Stimulated activated CD4-positive, alpha-beta T cell treated with anti-CD3 and anti-CD28 coated beads, TNF-alpha, amount 100 ng/mL, for 24 hours (primary cell): Measurements from ENCODE around the gene MCRIP1.

Experiments
- DNase-seq, 3 experiments: peaks; one replicate each; pipeline ENCODE4 v3.0.0-alpha.2; 2020; ENCODE audit warnings: low read depth in 3 of 3

MCRIP1 gene

DNA sequence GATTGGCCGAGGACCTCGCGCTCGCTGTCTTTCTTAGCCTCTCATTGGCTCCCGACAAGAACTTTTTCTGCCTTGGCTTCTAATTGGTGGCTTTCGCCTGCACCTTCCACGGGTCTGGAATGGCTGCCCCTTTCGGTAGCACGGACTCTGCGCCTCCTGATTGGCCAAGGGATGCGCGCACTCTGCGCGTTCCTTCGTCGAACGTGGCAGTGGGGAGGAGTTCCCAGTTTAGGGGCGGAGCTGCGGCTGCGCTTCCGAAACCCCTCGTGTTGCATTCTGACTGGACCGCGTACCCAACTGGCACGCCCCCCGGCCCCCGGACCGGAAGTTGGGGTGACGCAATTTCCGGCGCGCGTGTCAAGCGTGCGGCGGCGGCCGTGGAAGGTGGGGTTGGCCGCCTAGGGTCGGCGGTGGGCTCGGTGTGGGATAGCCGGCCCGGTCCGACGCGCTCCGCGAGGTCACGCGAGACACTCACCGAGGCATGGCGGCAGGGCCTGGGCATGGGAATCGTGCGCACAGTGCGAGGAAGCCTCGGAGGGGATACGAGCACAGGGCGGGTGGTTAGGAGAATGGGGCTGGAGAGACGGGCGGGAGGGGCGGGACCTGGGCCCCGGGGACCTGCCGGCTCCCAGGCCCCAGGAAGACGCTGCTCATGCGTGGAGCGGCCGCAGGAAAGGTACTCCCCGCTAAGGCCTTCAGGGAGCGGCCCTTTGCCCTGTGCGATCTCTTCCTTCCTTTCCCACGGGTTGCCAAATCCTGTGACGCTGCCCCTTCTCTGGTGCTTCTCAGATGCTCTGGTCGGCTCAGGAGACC lies 27.9 kb upstream of the MCRIP1 start:
- DNase-seq = peak; percentile 98 to 99 (median 98)

DNA sequence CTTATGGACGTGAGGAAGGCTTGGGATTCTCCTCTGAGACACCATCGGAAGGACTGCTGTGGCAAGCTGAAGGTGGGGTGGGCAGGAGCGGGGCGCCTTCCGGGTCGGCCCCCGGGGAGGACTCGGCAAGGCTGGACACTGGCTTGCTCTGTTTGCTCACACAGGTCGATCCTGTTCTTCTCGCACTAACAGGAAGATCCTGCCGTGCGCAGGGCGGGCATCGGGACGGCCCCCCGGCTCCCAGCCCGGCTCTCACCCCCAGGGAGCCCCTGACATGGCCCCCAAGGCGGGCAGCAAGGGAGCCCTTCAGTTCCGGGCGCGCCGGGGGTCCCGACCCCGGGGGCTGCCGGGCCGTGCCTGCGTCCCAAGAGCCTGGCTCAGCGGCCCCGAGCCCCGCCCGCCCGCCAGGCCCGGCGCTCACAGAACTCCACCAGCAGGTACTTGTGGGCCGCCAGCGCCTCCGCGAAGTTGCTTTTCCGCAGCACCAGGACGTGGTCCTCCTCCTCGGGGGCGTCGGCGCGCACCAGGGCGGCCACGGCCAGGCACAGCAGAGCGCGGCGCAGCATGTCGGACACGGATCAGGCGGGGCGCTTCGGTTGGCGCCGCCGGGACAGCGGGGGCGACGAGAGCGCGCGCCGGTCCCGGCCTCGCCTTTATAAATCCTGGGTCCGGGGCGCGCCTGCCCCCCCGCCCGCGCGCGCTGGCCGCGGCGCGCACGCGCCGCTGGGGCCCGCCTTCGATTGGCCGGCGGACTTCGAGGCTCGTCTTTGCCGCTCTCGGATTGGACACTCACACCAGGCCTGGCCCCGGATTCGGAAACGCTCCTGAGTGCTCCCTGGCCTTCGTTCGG lies 27.0 kb upstream of the MCRIP1 start, which contains the start of gene P4HB:
Gene P4HB (minus strand): TSS at position 630 of the 850 bp plus-strand sequence. CDS start 64 bp downstream, at position 566.
- peak in 2 of 3 experiments; percentile 94 to 97 for DNase-seq

DNA sequence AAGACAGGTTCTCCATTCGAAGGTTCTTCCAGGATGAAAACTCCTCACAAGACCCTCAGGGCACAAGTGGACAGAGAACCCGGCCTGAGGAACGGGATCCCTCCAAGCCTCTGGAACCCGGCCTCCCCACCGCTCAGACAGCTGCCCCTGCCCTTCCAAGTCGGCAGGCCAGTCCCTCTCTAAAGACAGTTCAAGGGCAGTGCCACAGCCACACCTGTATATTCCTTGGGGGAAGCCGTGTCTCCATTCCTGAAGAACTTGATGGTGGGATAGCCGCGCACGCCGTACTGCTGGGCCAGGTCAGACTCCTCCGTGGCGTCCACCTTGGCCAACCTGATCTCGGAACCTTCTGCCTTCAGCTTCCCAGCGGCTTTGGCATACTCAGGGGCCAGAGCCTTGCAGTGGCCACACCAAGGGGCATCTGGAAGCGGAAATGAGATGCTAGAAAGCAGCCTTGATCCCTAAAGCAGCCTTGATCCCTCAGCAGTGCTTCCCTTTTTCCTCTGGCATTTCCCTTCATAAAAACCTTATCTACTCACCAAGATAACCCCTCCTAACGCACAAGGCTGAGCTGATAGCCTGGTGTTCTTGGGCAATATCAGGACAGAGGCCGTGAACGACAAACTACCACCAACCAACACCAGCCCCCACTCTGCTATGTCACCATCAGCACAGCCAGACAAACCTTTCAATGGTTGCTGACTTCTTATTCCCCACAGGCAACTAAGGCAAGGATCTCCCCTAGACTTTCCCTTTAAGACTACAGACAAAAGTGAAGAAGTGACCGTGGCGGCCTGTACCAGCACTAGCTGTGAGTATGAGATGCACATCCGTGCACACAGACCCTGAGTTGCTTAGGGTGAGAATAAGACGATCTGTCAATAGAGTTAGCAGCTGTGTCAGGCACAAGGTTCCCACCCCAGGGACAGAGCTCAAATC lies 26.1 kb upstream of the MCRIP1 start:
- no peak for DNase-seq

DNA sequence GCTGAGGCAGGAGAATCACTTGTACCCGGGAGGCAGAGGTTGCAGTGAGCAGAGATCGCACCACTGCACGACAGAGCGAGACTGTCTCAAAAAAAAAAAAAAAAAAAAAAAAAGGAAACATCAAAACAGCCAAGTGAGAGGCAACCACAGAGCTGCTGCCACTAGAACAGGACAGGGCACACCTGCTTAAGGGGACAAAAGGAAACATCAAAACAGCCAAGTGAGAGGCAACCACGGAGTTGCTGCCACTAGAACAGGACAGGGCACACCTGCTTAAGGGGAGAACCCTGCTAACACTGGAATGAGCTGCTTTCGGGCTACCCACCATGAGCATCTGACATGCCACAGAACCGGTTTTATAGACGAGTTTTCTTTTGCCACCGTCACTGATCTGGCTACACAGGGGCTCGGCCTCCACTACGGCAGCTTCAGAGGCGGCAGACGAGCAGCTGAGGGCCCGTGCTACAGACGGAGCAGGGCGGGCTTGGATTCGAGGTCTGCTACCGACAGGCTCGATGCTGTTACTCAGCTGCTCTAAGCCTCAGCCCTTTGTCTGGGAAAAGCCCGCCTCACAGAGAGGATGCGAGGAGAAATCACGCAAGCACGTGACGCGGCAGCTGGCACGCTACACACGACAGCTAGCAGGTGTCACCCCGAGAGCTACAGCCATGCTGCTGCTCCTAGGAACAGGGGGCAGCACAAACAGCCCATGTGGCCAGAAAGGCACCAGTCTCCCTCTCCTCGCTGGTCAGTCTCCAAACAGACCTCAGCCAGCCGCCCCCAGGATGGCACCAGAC lies 25.3 kb upstream of the MCRIP1 start:
- DNase-seq = no peak

DNA sequence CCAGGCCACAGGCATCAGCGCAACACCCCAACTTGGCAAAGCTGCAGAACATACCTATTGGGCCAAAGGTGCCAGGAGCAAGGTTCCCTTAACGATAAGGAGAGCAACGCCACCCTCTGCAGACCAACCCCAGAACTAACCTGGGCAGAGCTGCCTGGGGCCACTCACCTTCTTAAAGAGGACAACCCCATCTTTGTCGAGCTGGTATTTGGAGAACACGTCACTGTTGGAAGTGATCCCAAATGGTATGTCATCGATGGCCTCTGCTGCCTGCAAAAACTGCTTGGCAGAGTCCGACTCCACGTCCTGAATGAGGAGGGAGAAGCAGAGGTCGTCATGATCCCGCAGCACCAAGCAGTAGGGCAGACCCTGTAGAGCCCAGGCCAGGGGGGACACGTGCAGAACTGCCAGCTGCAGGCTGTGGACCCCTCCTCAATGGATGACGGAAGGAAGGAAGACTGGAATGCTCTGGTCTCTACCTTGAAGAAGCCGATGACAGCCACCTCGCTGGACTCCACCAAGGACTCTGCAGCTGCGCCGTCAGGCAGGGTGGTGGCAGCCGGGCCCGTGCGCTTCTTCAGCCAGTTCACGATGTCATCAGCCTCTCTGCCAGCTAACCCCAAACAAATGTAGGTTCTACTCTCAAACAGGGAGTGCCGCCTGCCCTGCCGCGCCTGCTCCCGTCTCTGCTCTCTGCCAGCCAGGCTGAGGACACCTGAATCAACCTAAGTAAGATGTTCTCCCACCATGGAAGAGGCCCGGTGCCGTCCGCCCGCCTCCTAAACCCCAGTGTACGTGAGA lies 22.1 kb upstream of the MCRIP1 start:
- no peak for DNase-seq

DNA sequence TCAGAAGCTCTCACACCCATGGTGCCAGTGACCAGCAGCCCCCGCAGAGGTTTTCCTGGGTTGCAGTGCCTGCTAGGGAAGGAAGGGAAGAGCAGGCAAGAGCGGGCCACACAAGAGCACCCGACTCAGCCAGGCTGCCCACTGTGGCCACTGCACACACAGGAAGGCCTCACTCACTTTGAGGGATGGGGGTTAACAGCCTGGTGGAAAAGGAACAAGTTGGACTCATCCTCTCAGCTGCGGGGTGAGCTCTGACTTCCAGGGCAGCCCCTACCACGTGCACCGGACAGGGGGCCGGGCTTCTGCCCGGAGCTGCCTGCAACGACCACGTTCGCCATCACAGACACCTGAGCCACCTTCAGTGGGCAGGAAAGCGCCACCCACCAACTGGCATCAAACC lies 19.1 kb upstream of the MCRIP1 start:
- no peak for DNase-seq

DNA sequence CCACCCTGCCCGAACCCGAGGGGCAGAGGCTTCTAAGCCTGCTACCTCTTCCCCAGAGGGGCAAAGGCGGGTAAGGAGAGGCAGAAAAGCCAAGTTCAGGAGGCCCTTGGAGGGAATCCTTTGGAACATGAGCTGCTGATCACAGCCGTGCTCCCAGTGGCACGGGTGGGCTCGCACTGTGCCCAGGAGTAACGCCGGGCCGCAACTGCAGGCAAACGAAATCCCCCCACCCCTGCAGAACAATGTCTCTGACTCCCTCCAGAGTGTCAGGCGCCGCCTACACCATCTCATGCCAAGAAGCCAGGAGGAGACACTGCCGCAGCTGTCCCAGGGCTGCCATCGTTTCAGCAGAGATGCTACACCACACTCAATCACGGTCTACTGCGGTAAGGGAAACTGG lies 18.3 kb upstream of the MCRIP1 start:
- DNase-seq = no peak

DNA sequence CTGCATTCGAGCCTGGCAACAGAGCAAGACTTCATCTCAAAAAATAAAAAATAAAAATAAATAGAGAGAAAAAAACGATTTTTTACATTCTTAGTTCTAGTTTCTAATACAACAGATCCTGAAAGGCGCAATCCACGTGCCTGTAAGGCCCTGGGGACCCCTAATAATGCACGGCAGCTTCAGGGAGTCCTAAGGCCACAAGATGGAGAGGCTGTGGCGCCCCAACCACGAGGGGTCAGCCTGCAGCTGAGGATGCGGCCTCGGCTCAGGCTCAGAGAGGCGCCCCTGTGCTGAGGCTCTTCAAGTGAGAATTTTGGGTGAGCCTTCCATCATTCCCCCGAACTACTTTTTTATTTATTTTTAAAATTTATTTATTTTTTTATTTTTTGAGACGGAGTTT lies 16.4 kb upstream of the MCRIP1 start:
- no peak for DNase-seq

DNA sequence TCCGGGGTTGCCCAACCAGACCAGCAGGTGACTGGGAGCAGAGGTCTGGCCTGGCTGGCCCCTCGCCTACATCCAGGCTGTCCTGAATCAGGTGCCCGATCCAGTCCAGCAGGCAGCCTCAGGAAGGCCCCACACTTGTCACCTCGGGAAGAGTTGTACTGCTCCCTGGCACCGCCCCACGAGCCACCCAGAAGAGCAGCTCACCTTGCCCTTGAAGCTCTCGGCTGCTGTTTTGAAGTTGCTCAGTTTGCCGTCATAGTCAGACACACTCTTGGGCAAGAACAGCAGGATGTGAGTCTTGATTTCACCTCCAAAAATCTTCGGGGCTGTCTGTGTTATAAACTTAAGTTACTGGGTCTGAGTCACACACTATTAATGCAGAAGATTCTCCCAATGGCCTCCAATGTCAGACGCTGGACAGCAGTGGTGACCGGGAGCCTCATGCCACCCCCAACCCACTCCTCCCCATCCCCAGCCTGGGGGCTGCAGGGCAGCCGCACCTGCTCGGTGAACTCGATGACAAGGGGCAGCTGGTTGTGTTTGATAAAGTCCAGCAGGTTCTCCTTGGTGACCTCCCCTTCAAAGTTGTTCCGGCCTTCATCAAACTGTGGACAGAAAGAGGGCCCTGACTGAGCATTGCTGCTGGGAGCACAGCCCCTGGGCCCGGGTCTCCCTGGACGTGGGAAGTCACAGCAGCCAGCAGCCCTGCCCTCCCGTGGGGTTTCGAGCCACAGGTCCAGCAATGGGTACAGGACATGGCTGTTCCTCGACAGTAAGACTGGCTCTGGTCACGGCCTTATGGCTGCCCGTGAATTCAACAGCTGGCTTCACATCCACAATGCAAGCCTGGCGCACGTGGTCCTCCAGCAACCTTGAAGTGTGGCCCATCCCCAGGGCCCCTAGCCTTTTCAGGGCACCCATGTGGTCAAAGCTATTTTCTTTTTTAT lies 13.9 kb upstream of the MCRIP1 start:
- no peak for DNase-seq

DNA sequence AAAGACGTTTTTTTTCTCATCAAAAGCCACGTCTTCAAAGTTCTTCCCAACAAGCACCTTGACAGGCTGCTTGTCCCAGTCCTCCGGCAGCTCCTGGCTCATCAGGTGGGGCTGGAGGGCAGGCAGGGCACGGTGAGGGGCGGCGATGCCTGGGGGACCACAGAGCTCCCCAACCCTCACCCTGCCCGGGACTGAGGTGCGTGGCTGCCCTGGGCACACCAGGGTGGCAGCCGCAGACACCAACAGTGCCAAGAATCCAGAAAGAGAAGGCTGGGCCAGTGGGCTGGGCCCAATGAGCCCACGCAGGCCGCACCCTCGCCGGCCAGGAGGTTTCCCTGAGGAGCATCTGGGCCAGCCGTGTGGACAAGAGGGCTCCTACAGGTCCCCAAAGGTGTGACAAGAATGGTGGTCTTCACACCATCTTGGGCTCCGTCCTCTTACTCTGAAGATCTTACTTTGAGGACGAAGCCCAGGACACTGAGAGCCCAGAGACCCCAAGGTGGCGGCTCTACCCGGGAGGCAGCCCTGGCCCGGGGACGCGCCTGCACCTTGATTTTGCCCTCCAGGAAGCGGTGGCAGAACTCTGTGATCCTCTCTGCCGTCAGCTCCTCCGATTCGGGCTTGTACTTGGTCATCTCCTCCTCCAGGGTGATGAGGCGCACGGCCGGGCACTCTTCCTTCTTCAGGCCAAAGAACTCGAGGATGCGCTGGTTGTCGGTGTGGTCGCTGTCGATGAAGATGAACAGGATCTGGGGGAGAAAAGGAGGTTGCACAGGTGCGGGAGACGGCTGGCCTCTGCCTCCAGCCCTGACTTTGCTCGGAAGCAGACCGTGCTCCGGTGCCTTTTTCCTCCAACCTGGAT lies 13.0 kb upstream of the MCRIP1 start:
- DNase-seq = no peak

DNA sequence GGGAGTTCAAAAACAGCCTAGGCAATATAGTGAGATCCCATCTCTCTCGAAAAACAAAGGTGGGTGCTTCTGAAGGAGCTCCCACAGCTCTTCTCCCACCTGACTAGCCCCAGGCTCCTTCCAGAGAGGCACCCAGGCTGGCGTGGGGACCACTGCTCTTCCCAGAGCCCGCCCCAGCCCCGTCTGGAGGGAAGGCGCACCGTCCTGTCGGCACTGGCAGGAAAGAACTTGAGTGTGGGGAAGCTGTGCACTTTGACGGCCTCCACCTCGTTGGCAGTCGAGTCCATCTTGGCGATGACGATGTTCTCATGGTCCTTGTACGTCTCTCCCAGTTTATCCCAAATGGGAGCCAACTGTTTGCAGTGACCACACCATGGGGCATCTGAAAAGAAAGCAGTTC lies 12.3 kb upstream of the MCRIP1 start:
- DNase-seq = no peak

DNA sequence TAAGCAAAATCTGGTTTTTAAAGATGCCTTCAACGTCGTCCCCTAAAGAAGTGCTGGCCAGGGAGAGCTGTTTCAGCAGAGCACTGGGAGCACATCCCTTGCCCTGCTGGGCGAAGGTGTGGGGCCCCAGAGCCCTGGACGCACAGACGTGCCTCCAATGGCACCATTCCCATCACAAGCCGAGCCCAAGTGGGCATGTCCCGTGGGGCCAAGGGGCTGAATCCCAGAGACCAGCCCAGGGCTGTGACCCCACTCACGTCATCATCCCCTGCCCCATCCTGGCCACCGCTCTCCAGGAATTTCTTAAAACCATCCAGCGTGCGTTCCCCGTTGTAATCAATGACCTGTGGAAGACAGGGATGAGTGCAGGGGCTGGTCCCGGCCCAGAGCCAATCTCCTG lies 11.8 kb upstream of the MCRIP1 start:
- DNase-seq = no peak

DNA sequence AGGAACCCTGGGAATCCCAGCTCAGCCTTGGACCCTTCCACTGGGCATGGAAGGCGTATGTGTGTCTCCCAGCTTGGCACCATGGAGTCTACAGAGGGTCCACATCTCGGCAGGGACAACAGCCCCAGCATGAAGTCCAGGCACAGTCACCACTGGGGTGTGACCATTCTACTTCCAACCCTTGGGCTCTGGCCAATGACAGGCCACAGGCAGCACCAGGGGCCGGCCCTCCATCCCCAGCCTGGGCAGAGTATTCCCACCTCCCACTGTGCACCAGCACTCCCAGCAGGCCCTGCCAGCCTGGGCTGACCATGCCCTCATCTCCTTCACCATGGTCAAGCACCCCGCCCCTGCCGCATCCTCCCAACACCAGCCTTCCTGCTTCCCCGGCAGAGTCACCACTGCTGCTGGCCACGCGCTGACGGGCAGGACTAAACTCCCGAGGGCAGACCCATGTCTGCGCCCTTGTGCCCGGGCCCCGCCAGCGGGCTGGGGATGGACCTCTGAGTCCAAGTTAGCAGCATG lies 11.3 kb upstream of the MCRIP1 start:
- no peak for DNase-seq

DNA sequence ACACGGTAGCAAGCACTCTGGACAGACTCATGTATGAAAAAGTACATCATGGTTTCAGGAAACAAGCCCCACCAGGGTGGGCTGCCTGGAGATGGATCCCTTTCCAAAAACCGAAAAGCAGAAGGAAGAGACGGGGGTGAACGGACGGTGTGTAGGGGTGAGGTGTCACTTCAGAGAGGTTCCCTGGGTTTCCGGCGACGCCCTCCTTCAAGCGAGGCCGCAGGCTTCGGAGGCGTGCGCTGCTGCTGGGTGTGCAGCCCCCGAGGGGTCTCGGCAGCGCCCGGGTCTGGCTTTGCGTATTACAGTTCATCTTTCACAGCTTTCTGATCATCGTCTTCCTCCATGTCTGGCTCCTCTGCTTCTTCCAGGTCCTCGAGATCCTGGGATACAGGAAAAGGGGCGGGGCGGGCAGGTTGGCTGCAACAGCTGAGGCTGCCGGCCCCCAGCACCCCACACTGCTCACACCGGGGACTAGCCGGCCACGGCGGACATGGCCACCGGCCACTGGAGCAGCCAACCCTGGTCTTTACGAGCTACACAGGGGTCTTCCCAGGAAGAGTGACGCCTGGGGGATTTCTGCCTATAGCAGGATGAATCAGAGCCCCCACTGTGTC lies 10.7 kb upstream of the MCRIP1 start:
- no peak for DNase-seq

DNA sequence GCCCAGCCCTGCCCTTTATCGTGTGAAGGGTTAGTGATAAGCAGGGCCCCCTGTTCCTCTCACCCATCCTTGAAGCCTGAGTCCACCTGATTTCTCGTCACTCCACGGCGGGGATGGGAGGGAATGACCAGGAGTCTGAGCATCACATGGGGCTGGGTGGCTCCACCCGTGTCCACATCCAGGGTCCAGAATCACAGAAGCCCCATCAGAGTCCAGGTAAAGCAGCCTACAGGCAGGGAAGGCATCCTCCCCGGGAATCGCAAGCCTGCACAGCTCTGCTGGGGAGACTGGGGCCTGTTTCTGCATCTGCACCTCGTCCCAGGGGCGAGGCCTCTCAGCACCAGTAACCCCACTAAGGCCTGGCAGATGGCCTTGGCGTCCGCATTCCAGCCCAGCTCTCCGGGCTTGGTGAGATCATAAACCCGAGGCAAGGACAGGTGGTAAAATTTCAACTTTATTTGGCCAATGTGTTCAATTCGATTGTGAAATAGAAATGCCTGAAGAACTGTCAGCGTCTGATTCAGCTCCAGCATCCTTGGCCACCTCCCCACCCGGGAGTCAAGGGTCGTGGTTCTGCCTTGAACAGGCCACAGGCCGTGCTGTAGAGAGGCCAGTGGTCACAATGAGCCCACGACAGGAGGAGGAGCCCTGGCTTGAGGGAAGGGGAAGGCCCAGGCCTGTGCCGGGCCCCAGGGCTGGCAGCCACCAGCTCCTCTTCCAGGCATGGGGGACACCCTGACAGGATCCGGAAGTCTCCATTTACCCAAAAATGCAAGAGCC lies 9.8 kb upstream of the MCRIP1 start:
- DNase-seq = no peak

DNA sequence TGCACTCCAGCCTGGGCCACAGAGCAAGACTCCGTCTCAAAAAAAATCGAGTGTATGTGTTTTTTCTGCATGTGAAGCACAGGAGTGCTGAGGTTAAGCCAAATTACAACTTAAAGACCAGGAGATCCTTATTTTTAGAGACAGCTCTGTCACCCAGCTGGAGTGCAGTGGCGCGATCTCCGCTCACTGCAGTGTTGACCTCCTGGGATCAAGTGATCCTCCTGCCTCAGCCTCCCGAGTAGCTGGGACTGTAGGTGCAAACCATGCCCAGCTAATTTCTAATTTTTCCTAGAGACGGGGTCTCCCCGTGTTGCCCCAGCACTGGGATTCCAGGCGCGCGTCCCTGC lies 9.3 kb upstream of the MCRIP1 start:
- no peak for DNase-seq

DNA sequence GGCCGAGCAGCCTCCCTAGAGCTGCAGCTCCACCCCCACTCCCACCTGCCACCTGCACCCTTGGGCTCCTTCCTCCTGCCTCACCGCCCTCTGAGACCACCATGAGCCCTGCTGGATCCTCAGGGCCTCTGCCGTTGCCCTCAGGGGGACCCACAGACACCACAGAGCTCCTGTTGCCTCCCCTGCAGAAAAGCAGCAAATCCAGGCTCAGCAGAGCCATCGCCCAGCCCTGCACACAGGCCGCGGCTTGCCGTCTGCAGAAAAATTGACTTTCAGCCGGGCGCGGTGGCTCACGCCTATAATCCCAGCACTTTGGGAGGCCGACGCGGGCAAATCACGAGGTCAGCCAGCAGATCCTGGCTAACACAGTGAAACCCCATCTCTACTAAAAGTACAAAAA lies 8.8 kb upstream of the MCRIP1 start:
- no peak for DNase-seq
